Testis (tissue), 3 donors: ENCODE data around the gene VIPAS39. TPM values are rescaled to one million over a fixed set of nuclear protein-coding genes. Genes with fewer than 3 reads are reported as not detected.

Source experiments
- DNase-seq: peaks from one replicate; pipeline ENCODE4 v3.0.0-alpha.2; 2019
- H3K27ac ChIP-seq, 2 donors: fragments of 200-600 bp; sonication (generic); one replicate each; pipeline ENCODE4 v1.5.1; 2019
- H3K27me3 ChIP-seq: fragments of 200-600 bp; sonication (generic); one replicate; pipeline ENCODE4 v1.5.1; 2019
- H3K36me3 ChIP-seq: fragments of 200-600 bp; sonication (generic); one replicate; pipeline ENCODE4 v1.5.1; 2017; ENCODE audit warnings: low read depth; ENCODE audit errors: missing control alignments
- H3K4me1 ChIP-seq: fragments of 200-600 bp; sonication (generic); one replicate; pipeline ENCODE4 v1.5.1; 2019
- H3K4me3 ChIP-seq, 2 donors: fragments of 200-600 bp; sonication (generic); one replicate each; pipeline ENCODE4 v1.5.1; 2017 to 2019
- H3K9me3 ChIP-seq: fragments of 200-600 bp; sonication (generic); one replicate; pipeline ENCODE4 v1.5.1; 2017
- POLR2A ChIP-seq: fragments of 450-650 bp; IDR thresholded peaks from one replicate; pipeline ENCODE4 v1.6.1; 2017; ENCODE audit warnings: antibody characterized with exemption, mild to moderate bottlenecking, moderate library complexity
- WGBS, 2 donors: methylation state at CpG; one replicate each; pipeline ENCODE4 v1.1.5; 2018; 5-methylcytosine and 5-hydroxymethylcytosine counted together
- intact Hi-C: fragments of 100-400 bp; cut with DNase I; formaldehyde crosslinking; loops from one replicate; pipeline ENCODE4 v1.15.1; 2023; ENCODE audit warnings: low total_unique reads
- polyA plus RNA-seq: library from polyadenylated mRNA; stranded (reverse); fragments of 350-450 nt; fragmentation: Illumina TruSeq; extraction: RNeasy Lipid Tissue Mini Kit (QIAGEN cat#74804); gene quantifications from one replicate; pipeline ENCODE4 v1.2.3, GENCODE V29; 2014; ENCODE audit warnings: low read depth, low replicate concordance; ENCODE audit not compliant: insufficient read depth
- total RNA-seq, 2 donors: library from RNA; depleted of rRNA; stranded (reverse); fragments of >200 nt; gene quantifications; one replicate each; pipeline ENCODE4 v1.2.3, GENCODE V29; 2016
- TF ChIP-seq, protein P1 (sequence below), 3 experiments: fragments of 450-650 bp in 2 of 3; fragments of 200-600 bp in 1 of 3; sonication (generic) in 1 of 3; IDR thresholded peaks; one replicate each; pipeline ENCODE4 v1.5.1; 2016 to 2019; ENCODE audit warnings: antibody characterized with exemption in 3 of 3, mild to moderate bottlenecking in 2 of 3, moderate library complexity in 1 of 3

The VIPAS39 gene
- total and polyA plus RNA-seq, 3 donors from 2014 or later: 39.3 to 52.3 (median 45.8) TPM

DNA sequence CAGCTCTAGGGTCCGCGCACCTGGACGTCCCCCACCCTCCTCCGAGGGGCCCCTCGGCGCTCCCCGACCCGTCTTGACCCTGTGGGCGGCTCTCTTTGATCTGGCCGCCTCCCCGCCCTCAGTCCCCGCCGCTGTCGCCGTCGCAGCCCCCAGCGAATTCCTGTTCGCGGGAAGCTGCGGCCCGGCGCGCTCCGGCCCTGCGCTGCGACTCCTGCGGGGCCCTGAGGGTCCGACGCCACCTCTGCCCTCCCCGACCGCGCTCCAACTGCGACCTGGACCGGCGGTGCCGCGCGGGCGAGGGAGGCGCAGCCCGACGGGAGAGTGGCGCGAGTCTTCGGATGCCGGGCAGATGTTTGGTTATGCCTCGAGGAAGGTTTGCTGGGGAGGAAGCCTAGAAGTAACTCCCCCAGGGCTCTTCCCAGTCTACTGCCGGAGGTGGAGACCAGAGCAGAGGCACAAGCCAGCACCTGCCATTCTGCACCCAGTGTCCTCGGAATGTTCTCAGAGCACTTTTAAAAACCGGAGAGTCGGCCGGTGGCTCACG lies 41.7 kb upstream of the VIPAS39 start:
- H3K27me3 ChIP-seq: no peaks in the 10 kb centered on the region
- H3K4me1 ChIP-seq: peaks cover 15% of the 10 kb centered on the region
- no peak overlapping the region for H3K27ac ChIP-seq
- peak; percentile 20 for DNase-seq
- 3% methylated on average over 42 of the region's 53 CpGs; no CpG with 5 or more reads in 1 of the 2 donors for WGBS, 2 donors
- TF ChIP-seq, protein P1, sequence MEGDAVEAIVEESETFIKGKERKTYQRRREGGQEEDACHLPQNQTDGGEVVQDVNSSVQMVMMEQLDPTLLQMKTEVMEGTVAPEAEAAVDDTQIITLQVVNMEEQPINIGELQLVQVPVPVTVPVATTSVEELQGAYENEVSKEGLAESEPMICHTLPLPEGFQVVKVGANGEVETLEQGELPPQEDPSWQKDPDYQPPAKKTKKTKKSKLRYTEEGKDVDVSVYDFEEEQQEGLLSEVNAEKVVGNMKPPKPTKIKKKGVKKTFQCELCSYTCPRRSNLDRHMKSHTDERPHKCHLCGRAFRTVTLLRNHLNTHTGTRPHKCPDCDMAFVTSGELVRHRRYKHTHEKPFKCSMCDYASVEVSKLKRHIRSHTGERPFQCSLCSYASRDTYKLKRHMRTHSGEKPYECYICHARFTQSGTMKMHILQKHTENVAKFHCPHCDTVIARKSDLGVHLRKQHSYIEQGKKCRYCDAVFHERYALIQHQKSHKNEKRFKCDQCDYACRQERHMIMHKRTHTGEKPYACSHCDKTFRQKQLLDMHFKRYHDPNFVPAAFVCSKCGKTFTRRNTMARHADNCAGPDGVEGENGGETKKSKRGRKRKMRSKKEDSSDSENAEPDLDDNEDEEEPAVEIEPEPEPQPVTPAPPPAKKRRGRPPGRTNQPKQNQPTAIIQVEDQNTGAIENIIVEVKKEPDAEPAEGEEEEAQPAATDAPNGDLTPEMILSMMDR (IDR thresholded peaks at IDR 0.05): no peak
- no peak for TF ChIP-seq POLR2A
- peak overlapping the region; percentile 55 to 70 for H3K4me3 ChIP-seq
- intact Hi-C loops: no loop called here
- no peaks in the 10 kb centered on the region for H3K36me3 ChIP-seq
- no peaks in the 10 kb centered on the region for H3K9me3 ChIP-seq

DNA sequence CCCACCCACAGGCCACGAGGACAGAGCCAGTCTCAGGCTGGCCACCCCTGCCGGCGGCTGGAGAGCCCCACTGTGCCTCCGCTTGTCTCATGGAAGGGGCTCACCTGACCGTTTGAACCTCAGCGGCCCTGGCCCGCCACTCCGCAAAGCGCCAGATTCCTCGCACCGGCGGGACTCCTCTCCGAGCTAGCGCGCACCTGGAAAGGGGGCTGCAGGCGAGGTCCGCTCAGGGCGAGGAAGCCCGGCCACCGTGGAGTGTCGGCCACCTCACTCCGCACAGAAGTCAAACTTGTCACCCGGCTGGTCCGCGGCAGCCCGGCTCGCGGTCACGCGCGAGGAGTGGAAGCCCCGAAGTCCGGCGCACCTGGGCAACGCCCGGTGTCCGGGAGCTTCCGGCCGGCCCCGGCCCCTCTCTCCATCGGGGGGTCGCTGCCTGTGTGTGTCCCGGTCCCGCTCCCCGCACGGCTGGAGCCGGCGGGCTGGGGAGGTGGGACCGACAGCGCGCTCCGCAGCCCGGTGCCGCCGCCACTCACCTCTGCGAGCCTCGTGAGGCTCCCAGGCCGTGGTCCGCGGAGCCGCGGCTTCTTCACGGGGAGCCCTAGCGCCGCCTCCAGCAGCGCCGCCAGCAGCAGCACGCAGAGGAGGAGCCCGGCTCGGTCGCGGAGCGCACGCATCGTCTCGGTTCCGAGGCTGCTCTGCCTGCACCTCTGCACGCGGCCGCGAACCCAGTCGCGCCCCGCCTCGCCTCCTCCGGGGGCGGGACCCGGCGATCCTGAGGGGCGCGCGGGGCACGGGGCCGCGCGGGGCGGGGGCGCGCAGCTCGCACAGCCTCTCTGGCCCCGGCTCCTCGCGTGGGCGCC lies 40.9 kb upstream of the VIPAS39 start, which contains the start of gene ISM2:
Gene ISM2 (minus strand): TSS at position 697 of the 860 bp plus-strand sequence. CDS start 23 bp downstream, at position 674.
- 10 to 13% methylated on average over 10 to 25 of the region's 104 CpGs for WGBS, 2 donors
- H3K9me3 ChIP-seq: no peaks in the 10 kb centered on the region
- H3K36me3 ChIP-seq: no peaks in the 10 kb centered on the region
- no peak for TF ChIP-seq POLR2A
- TF ChIP-seq, protein P1 (IDR thresholded peaks at IDR 0.05): no peak
- peaks cover 15% of the 10 kb centered on the region for H3K4me1 ChIP-seq
- H3K27me3 ChIP-seq: no peaks in the 10 kb centered on the region
- H3K27ac ChIP-seq: no peak within 1 kb of the TSS
- peak; percentile 64 for DNase-seq
- H3K4me3 ChIP-seq: peak within 1 kb of the TSS; percentile 55 to 70
- intact Hi-C loops: no loop called here

DNA sequence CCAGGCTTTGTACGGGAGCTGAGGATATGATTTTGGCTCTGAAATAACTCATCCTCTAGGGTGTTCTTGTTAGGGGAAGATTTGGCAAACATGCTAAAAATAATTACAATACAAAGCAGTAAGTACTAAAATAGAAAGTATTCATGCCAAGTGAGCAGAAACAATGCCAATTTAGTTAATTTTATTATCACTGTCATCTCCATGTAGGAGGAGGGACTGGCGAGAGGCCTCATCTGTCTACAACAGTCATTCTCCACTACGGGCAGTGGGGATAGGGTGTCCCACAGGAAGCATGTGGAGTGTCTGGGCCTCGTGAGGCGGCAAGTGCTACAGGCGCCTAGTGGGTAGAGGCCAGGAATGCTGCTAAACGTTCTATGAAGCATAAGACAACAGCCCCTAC lies 37.9 kb upstream of the VIPAS39 start:
- TF ChIP-seq, protein P1 (IDR thresholded peaks at IDR 0.05): no peak
- TF ChIP-seq POLR2A: no peak
- DNase-seq: peak; percentile 26
- intact Hi-C loops: no loop called here
- Histone ChIP-seq H3K9me3 (no peaks in the 10 kb centered on the region), H3K27ac (no peak overlapping the region), H3K4me3 (no peak overlapping the region), H3K4me1 (peaks cover 15% of the 10 kb centered on the region), H3K36me3 (no peaks in the 10 kb centered on the region), H3K27me3 (no peaks in the 10 kb centered on the region)
- WGBS, 2 donors: 45 to 62% methylated on average over 7 of the region's 7 CpGs

DNA sequence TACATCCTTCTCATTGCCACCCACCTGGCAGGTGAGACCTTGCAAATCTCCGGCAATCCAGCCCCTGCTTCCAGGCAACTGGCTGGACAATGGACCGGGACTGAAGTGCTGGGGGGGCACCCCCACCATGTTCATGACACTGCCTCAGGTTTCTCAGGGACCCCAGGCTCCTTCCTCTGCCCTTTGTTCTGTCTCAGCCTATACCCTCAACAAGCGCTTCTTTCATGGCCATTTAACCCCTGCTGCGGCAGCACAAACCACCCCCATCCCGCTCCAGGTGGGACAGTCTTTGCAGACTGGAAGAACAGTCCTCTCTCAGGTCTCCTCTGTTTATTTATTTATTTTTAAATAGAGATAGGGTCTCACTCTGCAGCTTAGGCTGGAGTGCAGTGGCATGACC lies 33.7 kb upstream of the VIPAS39 start:
- 93 to 100% methylated on average over 4 to 5 of the region's 5 CpGs for WGBS, 2 donors
- no peak for DNase-seq
- Histone ChIP-seq H3K36me3 (no peaks in the 10 kb centered on the region), H3K27me3 (no peaks in the 10 kb centered on the region), H3K4me3 (no peak overlapping the region), H3K4me1 (peaks cover 6% of the 10 kb centered on the region), H3K9me3 (no peaks in the 10 kb centered on the region), H3K27ac (no peak overlapping the region)
- TF ChIP-seq, protein P1 (IDR thresholded peaks at IDR 0.05): no peak
- TF ChIP-seq POLR2A: no peak
- intact Hi-C loops: no loop called here
